Measurements from ENCODE around the gene KCNIP4. TPM values are rescaled to one million over a fixed set of nuclear protein-coding genes. Genes with fewer than 3 reads are reported as not detected.

KCNIP4 gene
- total and polyA plus RNA-seq, 2 of the 4 experiments (the other 2 are of a cell fraction): not detected

- Histone ChIP-seq H3K23ac (ENCODE audit: low read depth, low read length) (no peak overlapping the region), H3K56ac (ENCODE audit: extremely low read depth, insufficient read depth, low read length) (no peak overlapping the region), H3K36me3 (ENCODE audit: control insufficient read depth, insufficient read depth, low read length) (no peaks in the 10 kb centered on the region), H3K79me1 (ENCODE audit: low read depth in 1 of 2, low read length in 2 of 2) (no peaks in the 10 kb centered on the region), H4K91ac (ENCODE audit: insufficient read depth, low read depth, low read length) (no peak overlapping the region), H3K18ac (ENCODE audit: low read depth, low read length) (no peak overlapping the region), H3K9ac (ENCODE audit: low read depth, low read length) (no peak overlapping the region), H2AFZ (replicated peaks; ENCODE audit: low read length, poor library complexity) (no peak overlapping the region), H3K9me3 (ENCODE audit: control insufficient read depth, insufficient read depth, low read length) (no peaks in the 10 kb centered on the region), H2AK9ac (replicated peaks; ENCODE audit: low read depth, low read length, poor library complexity) (no peak overlapping the region), H3K4me2 (ENCODE audit: low read depth, low read length) (no peak overlapping the region), H3K4me3 (ENCODE audit: insufficient read depth, low read depth, low read length) (no peak overlapping the region), H3K4me1 (ENCODE audit: control insufficient read depth, insufficient read depth, low read length) (no peaks in the 10 kb centered on the region), H2BK20ac (ENCODE audit: low read depth, low read length) (no peak overlapping the region), H2BK5ac (ENCODE audit: low read depth, low read length, poor library complexity, severe bottlenecking) (no peak overlapping the region), H3K14ac (replicated peaks; ENCODE audit: low read depth, low read length) (no peak overlapping the region), H4K8ac (ENCODE audit: low read depth in 2 of 2, low read length in 2 of 2) (no peak overlapping the region), H2BK15ac (ENCODE audit: low read depth, low read length) (no peak overlapping the region), H3K27ac (ENCODE audit: insufficient read depth, low read length) (no peak overlapping the region), H3K27me3 (ENCODE audit: control insufficient read depth, insufficient read depth, low read length) (peaks cover 12% of the 10 kb centered on the region), H3K4ac (ENCODE audit: low read depth, low read length) (no peak overlapping the region), H3K9me1 (ENCODE audit: insufficient read depth, low read length) (no peaks in the 10 kb centered on the region), H4K5ac (ENCODE audit: low read depth, low read length) (no peak overlapping the region), H2BK120ac (ENCODE audit: low read depth, low read length) (no peak overlapping the region), H2AK5ac (ENCODE audit: low read depth, low read length) (no peak overlapping the region), H4K20me1 (ENCODE audit: insufficient read depth, low read length) (no peaks in the 10 kb centered on the region)
- intact Hi-C loops (cut with micrococcal nuclease) (no loop called here), in situ Hi-C loops (cut with MboI; ENCODE audit: low sequenced_read_pairs) (loop anchor here (10.0 kb wide), 3 partner anchors 136 to 1996 kb away; no protein-coding TSS in a partner anchor), dilution Hi-C loops (cut with HindIII; ENCODE audit: low sequenced_read_pairs, unreplicated experiment) (no loop called here)
- TF ChIP-seq CHD1 (IDR thresholded peaks at IDR 0.05; ENCODE audit: low read depth, low read length): no peak
- no peak for TF ChIP-seq RFX5 (IDR thresholded peaks at IDR 0.05; ENCODE audit: low read depth, low read length)
- TF ChIP-seq MXI1 (IDR thresholded peaks at IDR 0.05; ENCODE audit: borderline replicate concordance, low read depth, low read length): no peak
- TF ChIP-seq RAD21 (IDR thresholded peaks at IDR 0.05; ENCODE audit: low read length): no peak
- no peak for TF ChIP-seq FOS (IDR thresholded peaks at IDR 0.05; ENCODE audit: low read depth, low read length)
- TF ChIP-seq CTCF (conservative IDR thresholded peaks at IDR 0.05; ENCODE audit: low read depth, low read length): no peak
- TF ChIP-seq USF2 (IDR thresholded peaks at IDR 0.05; ENCODE audit: low read depth, low read length): no peak
- TF ChIP-seq MAZ (IDR thresholded peaks at IDR 0.05; ENCODE audit: borderline replicate concordance, low read depth, low read length): no peak
- TF ChIP-seq CEBPB (IDR thresholded peaks at IDR 0.05; ENCODE audit: low read depth, low read length): no peak
- TF ChIP-seq NFE2L2 (IDR thresholded peaks at IDR 0.05; ENCODE audit: low read depth, low read length): no peak
- TF ChIP-seq MAFK (IDR thresholded peaks at IDR 0.05; ENCODE audit: low read depth, low read length): no peak
- no peak for TF ChIP-seq RCOR1 (IDR thresholded peaks at IDR 0.05; ENCODE audit: insufficient replicate concordance, low read length)
- TF ChIP-seq SMC3 (IDR thresholded peaks at IDR 0.05; ENCODE audit: low read depth, low read length): no peak
- no peak for TF ChIP-seq BHLHE40 (IDR thresholded peaks at IDR 0.05; ENCODE audit: low read depth, low read length)
- no TSS peak for BruUV-seq (replicated peaks)
- DNase-seq (no peak), ATAC-seq (ENCODE audit: low read depth) (no peak)
- POLR2A ChIA-PET (ENCODE audit: unreplicated experiment): no interaction called here
- CTCF ChIA-PET: no interaction called here
- WGBS, 2 experiments (ENCODE audit: extremely low coverage in 2 of 2, insufficient read length in 1 of 2): no CpG with 5 or more reads among the region's 1 CpG
Observed at GRCh38 chr4:20681271-20681670, 1267.3 kb downstream of the KCNIP4 start.
